NCI-H526 (cell line): ENCODE results near the gene KCNH1.

Experiments
- DNase-seq, 2 experiments: peaks; one replicate each; lab custom pipeline; 2025; lab: John Stamatoyannopoulos, UW

KCNH1 gene

GRCh38 chr1:210797422-210797821 lies 336.5 kb downstream of the KCNH1 start:
- no peak for DNase-seq

GRCh38 chr1:210796421-210796820 lies 337.5 kb downstream of the KCNH1 start:
- no peak for DNase-seq

- no peak for DNase-seq
Observed at GRCh38 chr1:210794445-210794844, 339.5 kb downstream of the KCNH1 start.

- no peak for DNase-seq
Observed at GRCh38 chr1:210792250-210793102, 341.5 kb downstream of the KCNH1 start.

- no peak for DNase-seq
Observed at GRCh38 chr1:210790196-210790595, 343.8 kb downstream of the KCNH1 start.

GRCh38 chr1:210787800-210788199 lies 346.1 kb downstream of the KCNH1 start:
- DNase-seq = no peak

- no peak for DNase-seq
Observed at GRCh38 chr1:210786546-210786945, 347.4 kb downstream of the KCNH1 start.

GRCh38 chr1:210783925-210784324 lies 350.0 kb downstream of the KCNH1 start:
- DNase-seq = no peak

- DNase-seq = no peak
Observed at GRCh38 chr1:210781652-210782051, 352.3 kb downstream of the KCNH1 start.

GRCh38 chr1:210779269-210779668 lies 354.7 kb downstream of the KCNH1 start:
- DNase-seq = no peak

GRCh38 chr1:210777914-210778313 lies 356.0 kb downstream of the KCNH1 start:
- no peak for DNase-seq

GRCh38 chr1:210776712-210777111 lies 357.2 kb downstream of the KCNH1 start:
- DNase-seq = no peak

- DNase-seq = no peak
Observed at GRCh38 chr1:210775289-210775688, 358.7 kb downstream of the KCNH1 start.

GRCh38 chr1:210773450-210773849 lies 360.5 kb downstream of the KCNH1 start:
- DNase-seq = no peak

GRCh38 chr1:210771131-210771530 lies 362.8 kb downstream of the KCNH1 start:
- no peak for DNase-seq

- no peak for DNase-seq
Observed at GRCh38 chr1:210770396-210770984, 363.5 kb downstream of the KCNH1 start.

GRCh38 chr1:210769473-210769872 lies 364.5 kb downstream of the KCNH1 start:
- no peak for DNase-seq

- no peak for DNase-seq
Observed at GRCh38 chr1:210764536-210764935, 369.4 kb downstream of the KCNH1 start.

GRCh38 chr1:210758761-210759160 lies 375.2 kb downstream of the KCNH1 start:
- no peak for DNase-seq

GRCh38 chr1:210758261-210758660 lies 375.7 kb downstream of the KCNH1 start:
- DNase-seq = no peak

GRCh38 chr1:210757677-210758076 lies 376.3 kb downstream of the KCNH1 start:
- peak; percentile 91 to 93 for DNase-seq

- DNase-seq = peak; percentile 3 to 7
Observed at GRCh38 chr1:210755991-210756659, 377.8 kb downstream of the KCNH1 start.
